NT2/D1 (cell line): ENCODE results near the gene CNTN5.

Source experiments
- DNase-seq: peaks from one replicate; pipeline ENCODE4 v3.0.0-alpha.2; 2011; ENCODE audit warnings: low read depth, low spot score
- H3K27me3 ChIP-seq: 2 replicates; pipeline ENCODE4 v1.6.0; 2011; ENCODE audit warnings: mild to moderate bottlenecking; ENCODE audit not compliant: insufficient read length, insufficient read depth
- H3K36me3 ChIP-seq: 2 replicates; pipeline ENCODE4 v1.6.1; 2011; ENCODE audit warnings: mild to moderate bottlenecking, low read length, mixed read lengths; ENCODE audit not compliant: insufficient read depth, insufficient read length
- H3K4me1 ChIP-seq: 2 replicates; pipeline ENCODE4 v1.5.1; 2011; ENCODE audit not compliant: insufficient read depth, insufficient read length
- H3K4me3 ChIP-seq: 2 replicates; pipeline ENCODE4 v1.5.1; 2011; ENCODE audit warnings: low read depth; ENCODE audit not compliant: insufficient read length
- H3K9ac ChIP-seq: 2 replicates; pipeline ENCODE4 v1.6.0; 2011; ENCODE audit warnings: low read depth; ENCODE audit not compliant: insufficient read length
- H3K9me3 ChIP-seq: 2 replicates; pipeline ENCODE4 v1.5.1; 2011; ENCODE audit warnings: mild to moderate bottlenecking, low read length; ENCODE audit not compliant: insufficient read depth
- SUZ12 ChIP-seq: IDR thresholded peaks from 2 replicates; pipeline ENCODE4 v1.6.1; 2011; ENCODE audit not compliant: insufficient read length, insufficient read depth; ENCODE audit errors: extremely low read depth
- YY1 ChIP-seq: IDR thresholded peaks from 2 replicates; pipeline ENCODE4 v1.6.1; 2011; ENCODE audit not compliant: insufficient read length, insufficient read depth
- ZNF274 ChIP-seq: IDR thresholded peaks from 2 replicates; pipeline ENCODE4 v1.6.1; 2011; ENCODE audit warnings: mild to moderate bottlenecking, low read depth, low read length

CNTN5 gene

DNA sequence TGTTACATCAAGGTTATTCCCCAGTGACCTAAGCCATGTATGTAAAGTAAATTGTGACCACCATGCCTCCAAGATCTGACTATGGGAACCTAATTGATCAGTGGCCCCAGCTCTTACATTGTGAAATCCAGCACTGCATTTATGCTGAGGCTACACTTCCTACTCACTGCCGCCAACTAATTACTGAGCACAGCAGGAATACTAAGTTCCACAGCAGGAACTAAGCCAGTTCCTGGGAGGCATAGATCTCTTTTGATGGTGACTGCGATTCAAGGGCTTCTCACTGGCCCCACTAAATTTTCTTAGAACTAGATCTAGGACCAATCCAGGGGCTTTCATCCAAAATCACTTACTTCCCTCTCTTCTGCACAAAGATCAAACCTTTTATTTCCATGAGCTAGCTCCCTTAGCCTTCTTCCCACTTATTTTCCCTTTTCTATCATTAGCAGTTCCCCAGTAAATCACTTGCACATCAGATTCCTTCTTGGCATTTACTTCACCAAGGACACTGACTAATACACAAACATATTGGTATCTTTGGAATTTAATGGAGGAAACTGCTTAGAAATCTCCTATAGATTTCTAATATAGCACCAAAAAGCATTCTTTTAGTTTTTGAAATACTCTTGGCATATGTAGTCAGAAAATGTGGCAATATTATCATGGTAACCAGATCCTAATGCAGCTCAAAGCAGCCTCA lies 46.0 kb downstream of the CNTN5 start:
- Histone ChIP-seq H3K27me3 (no peaks in the 10 kb centered on the region), H3K36me3 (no peaks in the 10 kb centered on the region), H3K4me3 (no peak overlapping the region), H3K9me3 (no peaks in the 10 kb centered on the region), H3K4me1 (no peaks in the 10 kb centered on the region), H3K9ac (no peak overlapping the region)
- no peak for TF ChIP-seq ZNF274
- TF ChIP-seq SUZ12, result no peak
- TF ChIP-seq YY1, result no peak
- peak; percentile 3 for DNase-seq

DNA sequence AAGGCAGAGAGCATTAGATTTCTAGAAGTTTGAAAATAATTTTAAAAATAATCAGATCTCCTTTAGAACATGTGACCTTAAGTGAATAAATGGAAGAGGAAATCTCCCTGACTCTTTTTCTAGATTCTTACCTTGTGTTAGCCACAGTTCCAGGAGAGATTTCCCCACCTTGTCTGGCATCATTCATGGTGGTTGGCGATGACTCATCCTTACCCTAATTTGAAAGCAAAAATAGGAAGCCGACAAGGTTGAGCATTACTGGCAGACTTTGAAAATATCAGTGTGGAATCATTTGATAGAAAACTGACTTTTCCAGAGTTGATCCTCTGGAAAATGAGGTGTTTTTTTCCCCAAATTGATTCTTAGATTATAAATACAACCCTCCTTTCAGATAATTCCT lies 48.1 kb downstream of the CNTN5 start:
- H3K36me3 ChIP-seq, result no peaks in the 10 kb centered on the region
- no peaks in the 10 kb centered on the region for H3K4me1 ChIP-seq
- TF ChIP-seq YY1, result no peak
- no peak for TF ChIP-seq SUZ12
- no peak for TF ChIP-seq ZNF274
- H3K9me3 ChIP-seq, result no peaks in the 10 kb centered on the region
- H3K9ac ChIP-seq, result no peak overlapping the region
- no peak overlapping the region for H3K4me3 ChIP-seq
- no peak for DNase-seq
- no peaks in the 10 kb centered on the region for H3K27me3 ChIP-seq

DNA sequence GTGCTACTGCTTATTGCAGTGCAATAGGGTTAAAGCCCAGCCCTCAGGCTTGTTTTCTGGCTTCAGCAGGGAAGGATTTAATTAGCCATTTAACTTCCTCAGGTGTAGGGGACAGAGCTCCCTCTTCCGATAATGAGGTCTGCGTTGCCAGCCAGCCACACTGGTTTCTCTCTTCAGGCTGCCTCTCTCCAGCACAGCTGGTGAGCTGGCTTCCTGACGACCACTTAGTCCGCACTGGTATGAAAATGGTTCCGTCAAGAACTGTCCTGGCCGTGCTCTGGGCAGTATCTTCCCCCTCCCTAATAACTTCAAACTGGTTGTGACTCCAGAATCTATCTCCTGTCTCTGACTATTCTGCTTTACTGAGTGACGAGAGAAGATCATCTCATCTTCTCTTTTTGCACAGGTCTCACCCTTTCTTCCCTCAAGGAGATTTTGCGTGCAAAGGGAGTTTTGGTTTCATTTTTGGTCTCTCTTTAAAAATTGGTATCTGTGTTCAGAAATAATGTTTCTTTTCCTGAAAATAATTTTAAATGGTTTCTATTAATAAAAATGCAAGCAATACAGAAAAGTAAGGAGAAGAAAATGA lies 49.2 kb downstream of the CNTN5 start:
- no peak for TF ChIP-seq YY1
- TF ChIP-seq SUZ12, result no peak
- Histone ChIP-seq H3K27me3 (no peaks in the 10 kb centered on the region), H3K9ac (no peak overlapping the region), H3K36me3 (no peaks in the 10 kb centered on the region), H3K4me3 (no peak overlapping the region), H3K9me3 (no peaks in the 10 kb centered on the region), H3K4me1 (no peaks in the 10 kb centered on the region)
- no peak for DNase-seq

DNA sequence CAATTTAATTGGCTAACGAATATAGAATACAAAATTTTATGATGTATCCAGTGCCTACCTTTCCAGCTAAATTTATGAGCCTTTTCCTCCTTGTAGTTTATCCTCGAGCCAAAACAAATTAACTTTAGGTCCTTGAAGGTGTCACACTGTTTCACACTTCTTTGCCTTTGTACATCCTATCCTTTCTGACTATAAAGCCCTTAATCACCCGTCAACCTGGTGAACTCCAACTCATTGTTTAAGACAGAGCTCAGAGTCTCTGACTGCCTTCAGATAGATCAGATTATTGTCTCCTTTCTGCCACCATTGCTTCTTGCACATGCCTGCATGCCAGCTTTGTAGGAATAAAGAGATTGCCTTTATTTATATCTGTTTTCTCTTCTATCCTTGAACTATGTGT lies 58.8 kb downstream of the CNTN5 start:
- H3K9ac ChIP-seq, result no peak overlapping the region
- TF ChIP-seq SUZ12, result no peak
- no peak for TF ChIP-seq YY1
- TF ChIP-seq ZNF274, result no peak
- DNase-seq, result no peak
- H3K9me3 ChIP-seq, result no peaks in the 10 kb centered on the region
- H3K36me3 ChIP-seq, result no peaks in the 10 kb centered on the region
- no peak overlapping the region for H3K4me3 ChIP-seq
- H3K4me1 ChIP-seq, result no peaks in the 10 kb centered on the region
- H3K27me3 ChIP-seq, result no peaks in the 10 kb centered on the region

DNA sequence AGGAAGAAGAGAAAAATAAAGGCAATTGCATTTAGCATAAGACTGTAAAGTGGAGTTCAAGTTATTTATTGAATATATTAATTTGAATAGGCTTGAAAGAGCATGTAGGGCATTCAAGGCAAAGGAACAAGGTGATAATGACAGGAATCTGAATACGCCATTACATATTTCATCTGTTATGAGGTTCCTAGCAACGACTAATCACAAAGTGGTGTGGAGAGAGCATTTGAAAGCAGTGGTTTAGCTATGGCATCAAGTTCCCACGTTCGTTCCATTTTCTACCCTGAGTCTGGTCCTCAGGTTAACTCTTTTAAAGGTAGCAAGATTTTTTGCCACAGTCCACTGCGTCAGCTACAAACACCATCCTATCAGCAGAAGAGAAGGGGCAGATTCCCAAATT lies 59.4 kb downstream of the CNTN5 start:
- H3K9me3 ChIP-seq, result no peaks in the 10 kb centered on the region

DNA sequence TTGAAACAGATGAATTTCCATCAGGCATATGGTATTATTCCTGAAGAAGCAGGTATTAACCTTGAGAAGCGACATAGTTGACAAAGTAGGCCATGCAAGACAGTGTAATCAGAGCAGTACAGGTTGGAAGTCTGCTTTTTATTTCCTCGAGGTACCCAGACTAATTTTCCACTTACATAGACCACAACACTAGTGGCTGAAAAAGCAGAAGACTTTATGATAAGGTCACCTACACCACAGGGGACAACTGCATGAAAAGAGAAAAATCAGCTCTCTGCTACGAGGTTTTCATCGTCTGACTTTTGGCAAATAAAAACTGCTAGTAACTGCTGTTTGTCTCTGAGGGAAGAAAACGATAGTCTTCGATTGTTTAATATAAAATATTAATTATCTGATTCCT lies 77.5 kb downstream of the CNTN5 start:
- TF ChIP-seq SUZ12 (no peak), ZNF274 (no peak), YY1 (no peak)
- no peaks in the 10 kb centered on the region for H3K4me1 ChIP-seq
- H3K27me3 ChIP-seq, result no peaks in the 10 kb centered on the region
- H3K9me3 ChIP-seq, result peaks cover 9% of the 10 kb centered on the region; the same call in 1 of the 2 replicates
- no peak overlapping the region for H3K9ac ChIP-seq
- H3K36me3 ChIP-seq, result no peaks in the 10 kb centered on the region
- DNase-seq, result no peak
- H3K4me3 ChIP-seq, result no peak overlapping the region

More for the DNA sequence above, 59.4 kb downstream of the CNTN5 start:
- DNase-seq, result no peak
- no peak overlapping the region for H3K4me3 ChIP-seq
- no peaks in the 10 kb centered on the region for H3K36me3 ChIP-seq
- TF ChIP-seq ZNF274 (no peak), SUZ12 (no peak), YY1 (no peak)
- no peaks in the 10 kb centered on the region for H3K4me1 ChIP-seq
- H3K27me3 ChIP-seq, result no peaks in the 10 kb centered on the region
- no peak overlapping the region for H3K9ac ChIP-seq

DNA sequence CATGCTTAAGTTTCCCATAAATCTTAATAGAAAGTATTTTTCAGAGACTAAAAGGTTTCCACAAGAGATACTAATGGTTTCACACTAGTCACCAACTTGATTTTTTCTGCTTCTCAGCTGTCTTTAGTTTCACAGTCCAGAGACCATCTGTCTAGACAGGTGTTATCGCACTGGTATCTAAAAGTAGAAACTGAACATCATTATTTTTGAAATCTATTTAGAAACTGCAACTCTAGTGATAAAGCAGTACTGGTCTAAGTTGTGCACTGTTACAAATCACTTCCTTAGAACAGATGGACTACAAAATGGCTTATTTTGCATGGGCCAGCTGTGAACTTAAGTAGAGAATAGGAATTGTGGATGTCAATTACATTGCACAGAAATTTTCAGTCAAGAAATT lies 78.0 kb downstream of the CNTN5 start:
- no peak overlapping the region for H3K4me3 ChIP-seq
- no peaks in the 10 kb centered on the region for H3K4me1 ChIP-seq
- H3K9me3 ChIP-seq, result peaks cover 9% of the 10 kb centered on the region; the same call in 1 of the 2 replicates
- H3K27me3 ChIP-seq, result no peaks in the 10 kb centered on the region
- TF ChIP-seq SUZ12 (no peak), ZNF274 (no peak), YY1 (no peak)
- H3K9ac ChIP-seq, result no peak overlapping the region
- no peaks in the 10 kb centered on the region for H3K36me3 ChIP-seq
- no peak for DNase-seq
